DOHH2 (cell line): ENCODE data around the gene DIS3L2.

Experiments used
- EZH2phosphoT487 ChIP-seq: fragments of 200-600 bp; sonication (generic); IDR thresholded peaks from 2 replicates; pipeline ENCODE4 v1.6.1; 2017; ENCODE audit warnings: borderline replicate concordance, mild to moderate bottlenecking, antibody characterized with exemption, low read length, moderate library complexity, mixed read lengths
- TF ChIP-seq, protein P1 (sequence below): fragments of 200-600 bp; sonication (generic); IDR thresholded peaks from one replicate; pipeline ENCODE4 v1.5.1; 2014; ENCODE audit warnings: antibody characterized with exemption, mild to moderate bottlenecking, low read depth, low read length; ENCODE audit not compliant: poor library complexity, severe bottlenecking

DNA sequence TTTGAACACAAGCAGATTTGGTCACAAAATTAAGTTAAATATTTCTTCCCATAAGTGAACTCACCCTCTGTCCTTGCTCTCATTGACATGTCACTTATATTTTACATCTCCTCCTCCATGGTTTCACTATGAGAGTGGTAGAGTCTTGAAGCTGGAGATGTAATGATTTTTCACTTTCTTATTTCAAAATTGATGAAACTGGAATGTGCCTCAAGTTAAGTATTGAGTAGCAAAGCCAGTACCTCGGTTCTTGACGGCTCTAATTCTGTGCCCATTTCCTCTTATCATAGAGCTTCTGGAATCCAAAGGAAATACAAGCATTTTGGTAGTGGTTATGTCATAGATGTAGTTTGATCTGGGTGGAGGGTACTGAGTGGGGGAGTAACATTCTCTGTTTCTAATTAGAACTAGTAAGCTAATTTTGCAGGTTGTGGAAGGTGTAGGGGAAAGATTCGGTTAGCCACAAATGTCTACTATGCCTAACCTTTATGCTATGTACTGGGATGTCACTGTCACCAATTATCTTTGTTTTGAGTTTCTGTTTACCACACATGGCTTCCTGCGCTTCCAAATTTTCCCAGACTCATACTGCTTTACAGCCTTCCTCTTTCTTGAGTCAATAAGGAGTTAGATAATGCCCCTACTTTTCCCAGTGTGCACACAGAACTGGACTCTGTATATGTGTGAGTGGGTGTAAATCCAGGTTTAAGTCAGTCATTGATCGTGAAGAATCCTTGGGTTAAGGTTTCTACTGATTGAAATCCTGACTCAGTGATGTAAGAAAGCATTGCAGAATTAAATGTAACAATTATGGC is 96.8 kb downstream of the DIS3L2 start:
- TF ChIP-seq, protein P1, sequence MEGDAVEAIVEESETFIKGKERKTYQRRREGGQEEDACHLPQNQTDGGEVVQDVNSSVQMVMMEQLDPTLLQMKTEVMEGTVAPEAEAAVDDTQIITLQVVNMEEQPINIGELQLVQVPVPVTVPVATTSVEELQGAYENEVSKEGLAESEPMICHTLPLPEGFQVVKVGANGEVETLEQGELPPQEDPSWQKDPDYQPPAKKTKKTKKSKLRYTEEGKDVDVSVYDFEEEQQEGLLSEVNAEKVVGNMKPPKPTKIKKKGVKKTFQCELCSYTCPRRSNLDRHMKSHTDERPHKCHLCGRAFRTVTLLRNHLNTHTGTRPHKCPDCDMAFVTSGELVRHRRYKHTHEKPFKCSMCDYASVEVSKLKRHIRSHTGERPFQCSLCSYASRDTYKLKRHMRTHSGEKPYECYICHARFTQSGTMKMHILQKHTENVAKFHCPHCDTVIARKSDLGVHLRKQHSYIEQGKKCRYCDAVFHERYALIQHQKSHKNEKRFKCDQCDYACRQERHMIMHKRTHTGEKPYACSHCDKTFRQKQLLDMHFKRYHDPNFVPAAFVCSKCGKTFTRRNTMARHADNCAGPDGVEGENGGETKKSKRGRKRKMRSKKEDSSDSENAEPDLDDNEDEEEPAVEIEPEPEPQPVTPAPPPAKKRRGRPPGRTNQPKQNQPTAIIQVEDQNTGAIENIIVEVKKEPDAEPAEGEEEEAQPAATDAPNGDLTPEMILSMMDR: no peak
- no peak for TF ChIP-seq EZH2phosphoT487
